ENCODE results near the gene MUC6.

MUC6 gene

GRCh38 chr11:1024597-1025409 is 11.7 kb downstream of the MUC6 start:
- TF ChIP-seq MAX (IDR thresholded peaks at IDR 0.05): no peak
- TF ChIP-seq TCF12 (IDR thresholded peaks at IDR 0.05; ENCODE audit: low read depth): no peak
- TF ChIP-seq REST (IDR thresholded peaks at IDR 0.05; ENCODE audit: low read depth): peak; percentile 62
- TF ChIP-seq EP300 (IDR thresholded peaks at IDR 0.05; ENCODE audit: borderline replicate concordance): no peak

- TF ChIP-seq FOXM1 (IDR thresholded peaks at IDR 0.05; ENCODE audit: borderline replicate concordance, low read depth) (no peak), TCF12 (IDR thresholded peaks at IDR 0.05; ENCODE audit: low read depth) (no peak), CREB1 (IDR thresholded peaks at IDR 0.05; ENCODE audit: low read depth) (no peak), YY1 (IDR thresholded peaks at IDR 0.05; ENCODE audit: low read depth) (no peak), TAF1 (IDR thresholded peaks at IDR 0.05; ENCODE audit: low read depth) (no peak), USF1 (IDR thresholded peaks at IDR 0.05) (no peak), CEBPB (IDR thresholded peaks at IDR 0.05) (no peak), RAD21 (IDR thresholded peaks at IDR 0.05; ENCODE audit: low read depth) (no peak), TEAD4 (IDR thresholded peaks at IDR 0.05) (no peak), EGR1 (IDR thresholded peaks at IDR 0.05) (no peak), REST (IDR thresholded peaks at IDR 0.05; ENCODE audit: low read depth) (no peak), EP300 (IDR thresholded peaks at IDR 0.05; ENCODE audit: borderline replicate concordance) (no peak), MAX (IDR thresholded peaks at IDR 0.05) (no peak), NFIC (IDR thresholded peaks at IDR 0.05) (no peak), ZBTB7A (IDR thresholded peaks at IDR 0.05; ENCODE audit: low read depth) (no peak)
These were observed 12.5 kb downstream of the MUC6 start for GRCh38 chr11:1023811-1024596.

- TF ChIP-seq ZBTB7A (IDR thresholded peaks at IDR 0.05; ENCODE audit: low read depth) (no peak), TEAD4 (IDR thresholded peaks at IDR 0.05) (no peak), FOXM1 (IDR thresholded peaks at IDR 0.05; ENCODE audit: borderline replicate concordance, low read depth) (no peak), YY1 (IDR thresholded peaks at IDR 0.05; ENCODE audit: low read depth) (no peak), MAX (IDR thresholded peaks at IDR 0.05) (no peak), RAD21 (IDR thresholded peaks at IDR 0.05; ENCODE audit: low read depth) (no peak), TAF1 (IDR thresholded peaks at IDR 0.05; ENCODE audit: low read depth) (no peak)
These were observed 13.4 kb downstream of the MUC6 start for GRCh38 chr11:1022908-1023810.

- TF ChIP-seq YY1 (IDR thresholded peaks at IDR 0.05; ENCODE audit: low read depth): no peak
- TF ChIP-seq ZBTB7A (IDR thresholded peaks at IDR 0.05; ENCODE audit: low read depth): no peak
- TF ChIP-seq CEBPB (IDR thresholded peaks at IDR 0.05): no peak
- no peak for TF ChIP-seq EGR1 (IDR thresholded peaks at IDR 0.05)
- no peak for TF ChIP-seq FOXM1 (IDR thresholded peaks at IDR 0.05; ENCODE audit: borderline replicate concordance, low read depth)
- TF ChIP-seq TEAD4 (IDR thresholded peaks at IDR 0.05): no peak
- TF ChIP-seq CREB1 (IDR thresholded peaks at IDR 0.05; ENCODE audit: low read depth): no peak
- TF ChIP-seq USF1 (IDR thresholded peaks at IDR 0.05): no peak
- TF ChIP-seq TCF12 (IDR thresholded peaks at IDR 0.05; ENCODE audit: low read depth): no peak
- no peak for TF ChIP-seq TAF1 (IDR thresholded peaks at IDR 0.05; ENCODE audit: low read depth)
- TF ChIP-seq MAX (IDR thresholded peaks at IDR 0.05): no peak
- TF ChIP-seq NFIC (IDR thresholded peaks at IDR 0.05): no peak
- TF ChIP-seq RAD21 (IDR thresholded peaks at IDR 0.05; ENCODE audit: low read depth): no peak
- TF ChIP-seq EP300 (IDR thresholded peaks at IDR 0.05; ENCODE audit: borderline replicate concordance): no peak
- no peak for TF ChIP-seq REST (IDR thresholded peaks at IDR 0.05; ENCODE audit: low read depth)
These were observed 14.1 kb downstream of the MUC6 start for GRCh38 chr11:1022411-1022810.

Measured in Ishikawa (cell line).